Uterus (tissue), 2 donors: ENCODE data around the gene ADGRG4.

ENCODE experiments used
- CTCF ChIP-seq, 4 experiments: fragments of 200-600 bp in 2 of 4; fragments of 450-650 bp in 2 of 4; sonication (generic) in 2 of 4; IDR thresholded peaks; one replicate each; pipeline ENCODE4 v1.5.1; 2016 to 2019; ENCODE audit warnings: antibody characterized with exemption in 4 of 4, mild to moderate bottlenecking in 2 of 4, moderate library complexity in 1 of 4
- POLR2A ChIP-seq, 2 donors: fragments of 450-650 bp; IDR thresholded peaks; one replicate each; pipeline ENCODE4 v1.6.1; 2016; ENCODE audit warnings: antibody characterized with exemption in 2 of 2, mild to moderate bottlenecking in 1 of 2, moderate library complexity in 1 of 2

GRCh38 chrX:136266828-136267227 lies 33.9 kb upstream of the ADGRG4 start:
- no peak for TF ChIP-seq CTCF (IDR thresholded peaks at IDR 0.05)
- TF ChIP-seq POLR2A (IDR thresholded peaks at IDR 0.05), result no peak
